Hindlimb muscle (tissue), 1 donor: ENCODE results near the gene RFC2. TPM values are rescaled to one million over a fixed set of nuclear protein-coding genes. Genes with fewer than 3 reads are reported as not detected.
"Not testable (repeated sequence)": the region's sequence is repeated elsewhere in the genome, so short reads cannot be mapped to it uniquely, and the experiment has no call there.

Experiments
- DNase-seq: peaks from one replicate; pipeline ENCODE4 v3.0.0-alpha.2; 2013
- polyA plus RNA-seq: library from polyadenylated mRNA; unstranded; fragments of 120-200 nt; gene quantifications from one replicate; pipeline ENCODE4 v1.2.1, GENCODE V29; 2013; ENCODE audit not compliant: insufficient read length

Gene RFC2
- polyA plus RNA-seq, 1 donor: 34.2 TPM

- DNase-seq: no peak
Observed at GRCh38 chr7:74216361-74216761, 37.8 kb downstream of the RFC2 start.

- no peak for DNase-seq
Observed at GRCh38 chr7:74215921-74216320, 38.3 kb downstream of the RFC2 start.

- DNase-seq: no peak
Observed at GRCh38 chr7:74214816-74215630, 39.2 kb downstream of the RFC2 start.

- DNase-seq: no peak
Observed at GRCh38 chr7:74212661-74213060, 41.5 kb downstream of the RFC2 start.

- not testable (repeated sequence) for DNase-seq
Observed at GRCh38 chr7:74208241-74208640, 46.0 kb downstream of the RFC2 start.

- DNase-seq: no peak
Observed at GRCh38 chr7:74207586-74207985, 46.6 kb downstream of the RFC2 start.

- DNase-seq: peak; percentile 83
Observed at GRCh38 chr7:74206589-74207120, 47.5 kb downstream of the RFC2 start.

- DNase-seq: not testable (repeated sequence)
Observed at GRCh38 chr7:74206052-74206451, 48.1 kb downstream of the RFC2 start.

GRCh38 chr7:74203956-74204618 lies 50.1 kb downstream of the RFC2 start:
- DNase-seq: no peak

GRCh38 chr7:74202841-74203556 lies 51.2 kb downstream of the RFC2 start:
- DNase-seq: peak; percentile 47

- no peak for DNase-seq
Observed at GRCh38 chr7:74199551-74200355, 54.4 kb downstream of the RFC2 start.

GRCh38 chr7:74197449-74198124 lies 56.6 kb downstream of the RFC2 start:
- no peak for DNase-seq

GRCh38 chr7:74195968-74196654 lies 58.1 kb downstream of the RFC2 start:
- DNase-seq: not testable (repeated sequence)

- DNase-seq: not testable (repeated sequence)
Observed at GRCh38 chr7:74195139-74195860, 58.9 kb downstream of the RFC2 start.

- DNase-seq: no peak
Observed at GRCh38 chr7:74194686-74195085, 59.5 kb downstream of the RFC2 start.

- DNase-seq: no peak
Observed at GRCh38 chr7:74193913-74194312, 60.3 kb downstream of the RFC2 start.

GRCh38 chr7:74193054-74193453 lies 61.1 kb downstream of the RFC2 start:
- no peak for DNase-seq

- no peak for DNase-seq
Observed at GRCh38 chr7:74191231-74191630, 63.0 kb downstream of the RFC2 start.

- no peak for DNase-seq
Observed at GRCh38 chr7:74190259-74190658, 63.9 kb downstream of the RFC2 start.
